GM18520 (cell line): ENCODE measurements around the gene PTCRA.
"Not testable (repeated sequence)": the region's sequence is repeated elsewhere in the genome, so short reads cannot be mapped to it uniquely, and the experiment has no call there.

Experiments
- ATAC-seq: cut with Tn5 transposase; IDR thresholded peaks from one replicate; pipeline ENCODE4 v1.9.1; 2021; ENCODE audit not compliant: unreplicated experiment

PTCRA gene

DNA sequence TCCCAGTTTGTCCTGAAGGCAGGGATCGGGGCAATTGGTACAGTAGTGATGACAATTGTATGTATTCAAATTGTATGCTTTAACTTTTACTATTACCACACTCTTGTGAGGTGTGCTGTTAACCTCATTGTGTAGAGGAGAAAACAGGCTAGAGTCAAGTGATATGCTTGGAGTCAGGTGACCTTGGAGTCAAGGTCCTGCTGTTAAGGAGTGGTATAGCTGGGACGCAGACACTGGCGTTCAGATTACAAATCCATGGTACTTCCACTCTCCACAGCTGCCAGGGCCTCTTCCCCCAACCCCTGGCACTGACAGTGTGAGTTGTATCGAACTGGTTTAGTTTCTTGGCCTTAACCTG, 23.9 kb downstream of the PTCRA start:
- ATAC-seq = no peak

GRCh38 chr6:42940493-42941045, 24.7 kb downstream of the PTCRA start:
- ATAC-seq = no peak

GRCh38 chr6:42941356-42941755, 25.5 kb downstream of the PTCRA start:
- not testable (repeated sequence) for ATAC-seq

DNA sequence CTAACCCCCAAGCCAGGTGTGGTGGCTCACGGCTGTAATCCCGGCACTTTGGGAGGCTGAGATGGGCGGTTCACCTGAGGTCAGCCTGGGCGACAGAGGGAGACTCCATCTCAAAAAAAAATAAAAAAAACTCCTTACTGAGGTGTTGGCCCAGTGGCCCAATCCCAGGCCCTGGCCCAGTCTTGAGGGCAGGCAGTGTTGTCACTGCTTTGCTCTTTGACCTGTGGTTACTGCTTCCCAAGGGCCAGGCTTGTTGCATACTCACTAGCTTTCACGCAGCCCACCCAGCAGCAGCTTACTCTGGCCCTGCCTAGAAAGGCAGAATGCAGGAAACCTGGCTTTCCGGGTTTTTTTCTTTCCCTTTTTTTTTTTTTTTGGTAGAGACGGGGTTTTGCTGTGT, 26.6 kb downstream of the PTCRA start:
- ATAC-seq = no peak

DNA sequence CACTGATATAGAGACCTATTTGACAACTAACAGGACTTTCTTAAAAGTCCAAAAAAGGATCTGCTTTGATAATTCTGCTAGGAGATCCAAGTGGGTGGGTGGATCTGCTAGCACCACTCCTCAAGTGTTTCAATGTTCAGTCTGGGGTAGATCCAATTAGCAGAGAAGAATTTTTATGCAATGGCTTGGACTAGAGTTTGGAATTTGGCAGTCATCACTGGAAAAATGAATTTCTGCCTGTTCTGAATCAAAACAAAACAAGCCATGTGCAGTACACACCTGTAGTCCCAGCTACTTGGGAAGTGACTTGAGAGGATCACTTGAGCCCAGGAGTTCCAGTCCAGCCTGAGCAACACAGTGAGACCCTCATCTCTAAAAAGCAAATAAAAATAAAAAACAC, 32.1 kb downstream of the PTCRA start:
- no peak for ATAC-seq

DNA sequence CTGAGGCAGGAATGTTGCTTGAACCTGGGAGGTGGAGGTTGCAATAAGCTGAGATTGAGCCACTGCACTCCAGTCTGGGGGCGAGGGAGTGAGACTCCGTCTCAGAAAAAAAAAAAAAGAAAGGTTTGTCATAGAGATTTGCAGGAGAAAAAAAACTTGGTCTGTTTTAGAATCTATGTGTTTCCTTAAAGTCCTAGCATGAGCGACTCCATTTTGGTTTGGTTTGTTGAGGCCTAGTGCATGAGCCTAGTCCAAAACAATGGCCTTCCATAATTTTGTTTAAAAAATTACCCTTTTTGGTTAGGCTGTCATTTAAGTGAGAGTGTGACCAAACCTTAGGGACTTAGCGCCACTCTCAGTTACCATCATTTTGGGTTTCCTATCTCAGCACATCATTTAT, 36.5 kb downstream of the PTCRA start:
- ATAC-seq = no peak

GRCh38 chr6:42954405-42954804, 38.6 kb downstream of the PTCRA start:
- not testable (repeated sequence) for ATAC-seq

DNA sequence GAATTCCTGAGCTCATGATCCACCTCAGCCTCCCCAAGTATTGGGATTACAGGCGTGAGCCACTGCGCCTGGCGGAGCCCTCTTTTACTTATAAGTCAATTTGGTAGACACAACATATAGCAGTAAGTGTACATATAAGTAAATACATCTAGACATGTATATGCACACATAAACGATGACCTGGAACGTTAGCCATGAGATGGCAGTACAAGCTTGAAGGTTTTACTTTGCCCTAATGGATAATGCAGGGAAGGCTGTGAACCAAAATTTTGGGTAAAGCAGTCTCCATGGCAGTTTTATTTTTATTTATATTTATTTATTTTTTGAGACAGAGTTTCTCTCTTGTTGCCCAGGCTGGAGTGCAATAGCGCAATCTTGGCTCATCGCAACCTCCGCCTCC, 42.3 kb downstream of the PTCRA start:
- no peak for ATAC-seq

DNA sequence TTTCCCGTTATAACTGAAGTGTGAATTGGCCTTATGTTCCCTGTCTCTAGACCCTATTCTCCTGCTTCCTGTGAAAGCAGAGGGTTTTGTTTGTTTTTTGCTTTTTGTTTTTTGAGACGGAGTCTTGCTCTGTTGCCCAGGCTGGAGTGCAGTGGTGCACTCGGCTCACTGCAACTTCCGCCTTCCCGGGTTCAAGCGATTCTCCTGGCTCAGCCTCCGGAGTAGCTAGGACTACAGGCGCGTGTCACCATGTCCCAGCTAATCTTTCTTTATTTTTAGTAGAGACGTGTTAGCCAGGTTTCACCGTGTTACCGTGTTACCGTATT, 44.0 kb downstream of the PTCRA start:
- ATAC-seq = no peak

DNA sequence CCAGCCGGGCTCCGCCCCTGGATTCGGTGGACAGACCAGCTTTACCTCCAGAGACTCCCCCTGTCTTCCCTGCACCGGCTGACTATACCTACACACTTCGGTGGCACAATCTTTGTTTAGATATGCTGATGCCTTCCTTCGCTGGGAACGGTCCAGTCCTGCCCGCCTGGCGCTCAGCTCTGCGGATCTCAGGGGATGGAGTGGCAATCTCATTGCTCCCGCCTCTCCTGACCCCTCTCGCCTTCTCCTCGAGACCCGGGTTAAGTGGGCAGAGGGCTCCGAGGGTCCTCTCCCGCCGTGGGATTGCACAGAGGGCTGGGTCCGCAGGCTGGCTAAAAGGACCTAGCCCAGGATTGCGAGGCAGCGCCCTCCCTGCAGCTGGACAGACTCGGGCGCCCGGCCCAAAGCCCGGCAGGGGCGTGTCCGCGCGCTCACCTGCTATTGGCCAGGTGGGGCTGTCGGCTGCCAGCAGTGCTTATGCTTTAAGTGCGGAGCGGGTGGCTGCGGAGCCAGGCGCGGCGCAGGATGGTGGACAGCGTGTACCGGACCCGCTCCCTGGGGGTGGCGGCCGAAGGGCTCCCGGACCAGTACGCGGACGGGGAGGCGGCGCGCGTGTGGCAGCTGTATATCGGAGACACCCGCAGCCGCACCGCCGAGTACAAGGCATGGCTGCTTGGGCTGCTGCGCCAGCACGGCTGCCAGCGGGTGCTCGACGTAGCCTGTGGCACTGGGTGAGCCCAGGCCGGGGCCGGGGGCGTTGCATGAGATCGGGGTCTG, 44.6 kb downstream of the PTCRA start, which contains the start of gene GNMT:
TSS of gene GNMT (plus strand) at position 512 of the 777 bp plus-strand sequence. CDS start at position 526, 14 bp downstream.
- ATAC-seq = no peak

DNA sequence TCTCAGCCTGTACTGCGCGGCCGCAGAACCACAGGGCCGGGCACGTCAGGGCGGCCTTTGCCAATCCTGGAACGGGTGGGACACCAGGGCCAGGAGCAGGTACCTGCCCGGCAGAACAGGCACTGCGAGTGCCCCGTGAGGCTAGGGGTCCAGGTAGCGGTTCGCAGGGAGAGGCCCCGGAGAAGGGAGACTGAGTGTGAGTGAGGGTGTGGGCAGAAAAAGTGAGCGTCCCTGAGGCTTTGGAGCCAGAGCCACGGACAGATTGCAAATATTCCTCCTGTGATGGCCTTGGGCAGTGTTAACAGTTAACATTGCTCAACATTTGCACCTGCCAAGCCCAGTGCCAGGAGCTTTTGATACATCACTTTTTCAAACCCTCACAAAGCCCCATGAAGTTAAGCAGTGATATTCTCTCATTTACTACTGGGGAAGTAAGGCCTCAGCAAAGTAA, 45.2 kb downstream of the PTCRA start:
- ATAC-seq = no peak

DNA sequence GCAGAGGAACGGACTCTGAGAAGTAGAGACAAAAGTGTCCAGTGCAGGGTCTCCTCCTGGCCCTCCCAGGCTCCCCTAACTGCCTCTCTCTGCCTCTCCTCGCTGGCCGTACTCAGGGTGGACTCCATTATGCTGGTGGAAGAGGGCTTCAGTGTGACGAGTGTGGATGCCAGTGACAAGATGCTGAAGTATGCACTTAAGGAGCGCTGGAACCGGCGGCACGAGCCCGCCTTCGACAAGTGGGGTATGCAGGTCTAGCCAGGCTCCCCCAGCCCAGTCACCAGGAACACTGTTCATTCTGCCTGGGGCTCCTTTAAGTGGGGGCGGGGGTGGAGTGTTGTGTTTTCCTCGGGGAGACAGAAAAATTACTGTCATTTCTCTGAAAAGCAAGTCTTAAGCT, 46.2 kb downstream of the PTCRA start:
- no peak for ATAC-seq

DNA sequence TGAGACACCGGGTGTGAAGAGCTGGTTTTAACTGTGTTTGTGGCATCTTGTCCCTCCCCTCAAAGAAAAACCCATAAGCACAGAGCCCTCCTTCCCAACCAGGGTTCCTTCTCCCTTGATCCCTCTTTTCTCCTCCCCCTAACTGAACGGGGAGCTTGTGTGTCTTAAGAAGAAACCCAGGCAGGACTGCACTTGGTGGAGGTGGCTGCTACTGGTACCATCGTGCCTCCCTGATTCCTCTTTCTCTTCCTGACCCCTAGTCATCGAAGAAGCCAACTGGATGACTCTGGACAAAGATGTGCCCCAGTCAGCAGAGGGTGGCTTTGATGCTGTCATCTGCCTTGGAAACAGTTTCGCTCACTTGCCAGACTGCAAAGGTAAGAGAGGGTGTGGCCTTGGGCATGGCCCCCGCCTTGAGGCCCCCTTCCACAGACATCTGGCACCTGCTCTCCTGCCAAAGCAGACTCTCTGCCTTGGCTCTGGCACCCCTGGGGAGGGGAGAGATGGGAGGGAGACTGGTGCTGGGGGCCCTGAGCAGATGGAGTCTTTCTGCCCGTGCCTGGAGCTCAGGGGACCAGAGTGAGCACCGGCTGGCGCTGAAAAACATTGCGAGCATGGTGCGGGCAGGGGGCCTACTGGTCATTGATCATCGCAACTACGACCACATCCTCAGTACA, 46.8 kb downstream of the PTCRA start:
- ATAC-seq = no peak

- no peak for ATAC-seq
Observed at GRCh38 chr6:42963179-42963854, 47.5 kb downstream of the PTCRA start.

- ATAC-seq = no peak
Observed at GRCh38 chr6:42963855-42964605, 48.2 kb downstream of the PTCRA start.

- no peak for ATAC-seq
Observed at GRCh38 chr6:42966571-42966970, 50.7 kb downstream of the PTCRA start.

DNA sequence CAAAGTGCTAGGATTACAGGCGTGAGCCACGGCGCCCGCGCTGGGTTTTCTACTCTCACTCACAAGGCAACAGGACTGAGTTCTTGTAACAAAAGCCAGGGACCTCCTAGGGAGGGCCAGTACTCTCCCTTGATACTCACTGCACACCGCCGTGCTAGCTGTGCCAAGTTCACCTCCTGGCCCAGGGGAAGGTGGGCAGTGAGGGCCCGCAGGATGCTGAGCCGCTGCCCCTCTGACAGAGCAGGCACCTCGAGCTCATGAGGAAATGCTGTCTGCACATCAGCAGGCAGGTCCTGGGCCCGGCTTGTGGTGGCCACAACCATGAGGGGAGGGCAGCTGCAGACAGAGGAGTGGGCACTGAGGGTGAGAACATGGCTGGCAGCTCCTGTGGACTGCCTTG, 51.4 kb downstream of the PTCRA start:
- ATAC-seq = no peak

GRCh38 chr6:42968126-42968701, 52.4 kb downstream of the PTCRA start:
- no peak for ATAC-seq

DNA sequence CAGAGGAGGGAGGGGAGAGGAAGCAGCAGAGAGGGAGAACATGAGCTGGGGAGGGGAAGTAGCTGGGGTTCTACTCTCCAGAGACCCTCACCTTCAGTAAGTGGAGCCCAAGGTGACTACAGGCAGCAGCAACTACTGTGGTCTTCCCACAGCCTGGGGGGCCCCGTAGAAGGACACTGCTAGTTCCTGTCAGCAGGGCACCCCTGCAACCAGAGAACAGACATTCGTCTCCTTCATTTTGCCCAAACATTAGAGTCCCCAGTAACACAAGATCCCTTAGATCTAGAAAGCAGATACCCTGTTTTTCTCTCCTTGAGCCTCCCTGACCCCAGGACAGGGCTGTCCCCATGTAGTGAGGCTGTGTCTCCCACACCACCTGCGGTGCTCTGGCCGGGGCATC, 52.9 kb downstream of the PTCRA start:
- ATAC-seq = no peak

DNA sequence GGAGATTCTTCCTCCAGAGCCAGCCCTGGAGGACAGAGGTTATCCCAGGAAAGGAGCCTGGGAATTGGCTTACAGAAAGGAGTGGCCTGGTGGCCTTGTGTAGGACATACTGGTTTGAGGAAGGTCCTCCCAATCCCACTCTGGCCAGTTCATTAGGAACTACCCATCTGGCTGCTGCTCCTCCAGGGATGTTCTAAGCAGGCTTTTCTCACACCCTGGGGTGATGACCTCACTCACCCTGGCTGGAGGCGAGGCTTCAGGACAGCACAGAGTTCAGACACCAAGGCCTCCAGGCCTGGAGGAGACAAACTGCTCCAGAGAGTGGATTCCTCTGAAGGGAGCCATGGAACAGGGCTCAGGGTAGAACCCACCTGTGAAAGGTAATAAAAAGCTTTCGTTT, 53.6 kb downstream of the PTCRA start:
- ATAC-seq = no peak

DNA sequence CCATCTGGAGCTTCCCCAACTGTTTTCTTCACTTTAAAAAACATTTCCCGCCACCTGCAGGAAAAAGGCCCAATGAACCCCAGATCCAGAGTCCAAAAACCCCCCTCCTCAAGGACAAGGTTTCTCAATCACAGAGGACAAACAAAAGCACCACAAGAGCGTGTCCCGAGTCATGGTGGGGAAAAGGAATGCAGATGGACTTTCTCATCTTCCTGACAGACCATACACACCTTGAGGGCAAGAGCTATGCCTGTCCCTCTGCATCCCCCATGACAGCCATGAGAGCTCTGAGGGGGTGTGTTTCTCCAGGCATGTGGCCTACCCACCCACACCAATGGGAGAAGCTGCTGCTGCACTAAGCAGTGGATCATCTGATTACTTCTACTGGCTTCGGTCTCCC, 54.1 kb downstream of the PTCRA start:
- no peak for ATAC-seq
